NK-92 (cell line): Measurements from ENCODE around the gene CHN2.
"Not testable (repeated sequence)": the region's sequence is repeated elsewhere in the genome, so short reads cannot be mapped to it uniquely, and the experiment has no call there.

Source experiments
- DNase-seq: peaks from one replicate; lab custom pipeline; 2025; ENCODE audit not compliant: unreplicated experiment; lab: John Stamatoyannopoulos, UW

CHN2 gene

DNA sequence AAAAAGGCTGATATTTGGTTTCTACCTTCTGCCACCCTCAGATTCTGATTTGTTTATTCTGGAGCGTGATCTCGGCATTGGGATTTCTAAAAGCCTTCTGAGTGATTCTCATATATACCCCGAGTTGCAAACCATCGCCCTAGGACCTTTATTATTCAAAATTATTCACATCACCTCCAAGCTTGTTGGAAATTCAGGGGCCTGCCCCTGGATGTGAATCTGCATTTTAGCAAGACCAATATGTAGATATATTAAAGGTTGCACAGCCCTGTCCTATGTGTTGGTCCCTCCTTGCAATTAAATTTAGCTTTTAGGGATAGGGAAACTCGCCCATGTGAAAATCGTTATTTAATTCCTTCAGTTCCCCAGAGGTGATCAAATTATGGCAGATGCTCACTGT, 9.0 kb upstream of the CHN2 start:
- no peak for DNase-seq

GRCh38 chr7:29189743-29190201, 4.8 kb upstream of the CHN2 start:
- DNase-seq: no peak

DNA sequence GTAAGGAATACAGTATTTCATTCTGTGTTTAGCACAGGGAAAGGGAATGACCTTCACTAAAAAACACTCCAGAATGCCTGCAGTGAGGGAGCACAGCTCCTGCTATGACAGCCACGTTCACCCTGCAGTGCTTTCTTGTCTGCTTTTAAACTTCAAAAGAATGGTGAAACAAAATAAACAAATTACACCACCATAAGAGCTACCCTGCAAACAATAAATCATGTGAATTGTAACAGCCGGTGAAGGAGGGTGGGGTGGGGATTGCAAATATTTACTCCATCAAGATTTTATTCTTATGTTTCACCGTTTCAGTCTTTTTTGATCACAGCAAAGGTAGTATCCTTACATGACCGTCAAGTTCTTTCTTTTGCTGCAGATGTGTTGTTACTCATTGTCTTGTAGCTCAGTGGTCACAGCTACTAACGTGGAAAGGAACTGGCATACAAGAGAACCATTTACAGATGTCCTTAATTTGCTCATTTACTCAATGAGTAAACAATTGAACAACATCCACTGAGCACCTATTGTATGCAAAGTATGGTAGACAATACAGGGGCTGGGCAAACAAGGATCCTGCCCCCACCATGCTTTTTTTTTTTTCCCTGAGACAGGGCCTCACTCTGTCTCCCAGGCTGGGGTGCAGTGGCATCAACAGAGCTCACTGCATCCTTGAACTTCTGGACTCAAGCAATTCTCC, 4.1 kb upstream of the CHN2 start:
- DNase-seq: no peak

DNA sequence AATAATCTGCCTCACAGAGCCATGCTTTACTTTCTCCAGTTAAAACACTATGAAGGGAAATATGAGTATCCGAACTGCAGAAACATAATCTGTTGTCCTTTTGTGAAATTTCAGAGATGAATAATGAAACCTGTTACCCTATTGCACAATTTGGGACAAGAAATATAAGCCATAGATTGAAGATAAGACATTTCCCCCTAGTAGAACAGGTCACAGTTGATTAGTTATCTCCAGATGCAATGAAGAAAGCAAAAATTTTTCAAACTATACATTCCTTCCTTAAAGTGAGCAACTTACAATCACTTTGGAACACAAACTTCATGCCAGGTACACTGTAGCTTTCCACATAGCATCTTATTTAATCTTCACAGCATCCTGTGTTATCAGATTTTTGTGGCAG, 2.3 kb upstream of the CHN2 start:
- no peak for DNase-seq

DNA sequence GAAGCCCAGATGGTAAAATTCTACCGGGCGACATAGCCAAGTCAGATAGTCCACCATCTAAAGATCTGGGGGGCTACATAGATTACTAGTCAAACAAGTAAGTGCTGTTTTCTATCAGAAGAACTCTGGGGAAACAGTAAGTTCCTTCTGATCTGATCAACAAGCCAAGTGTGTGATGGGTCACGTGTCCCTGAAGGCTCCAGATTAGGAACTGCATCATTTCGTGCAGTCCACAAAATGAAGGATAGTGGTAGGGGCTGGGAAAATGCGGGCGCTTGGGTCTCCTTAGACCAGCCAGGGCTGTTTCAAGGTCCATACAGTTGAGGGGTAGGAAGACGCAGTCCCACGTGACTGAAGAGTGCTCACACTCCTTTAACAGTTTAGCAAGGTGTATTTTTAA, 1.8 kb upstream of the CHN2 start:
- no peak for DNase-seq

DNA sequence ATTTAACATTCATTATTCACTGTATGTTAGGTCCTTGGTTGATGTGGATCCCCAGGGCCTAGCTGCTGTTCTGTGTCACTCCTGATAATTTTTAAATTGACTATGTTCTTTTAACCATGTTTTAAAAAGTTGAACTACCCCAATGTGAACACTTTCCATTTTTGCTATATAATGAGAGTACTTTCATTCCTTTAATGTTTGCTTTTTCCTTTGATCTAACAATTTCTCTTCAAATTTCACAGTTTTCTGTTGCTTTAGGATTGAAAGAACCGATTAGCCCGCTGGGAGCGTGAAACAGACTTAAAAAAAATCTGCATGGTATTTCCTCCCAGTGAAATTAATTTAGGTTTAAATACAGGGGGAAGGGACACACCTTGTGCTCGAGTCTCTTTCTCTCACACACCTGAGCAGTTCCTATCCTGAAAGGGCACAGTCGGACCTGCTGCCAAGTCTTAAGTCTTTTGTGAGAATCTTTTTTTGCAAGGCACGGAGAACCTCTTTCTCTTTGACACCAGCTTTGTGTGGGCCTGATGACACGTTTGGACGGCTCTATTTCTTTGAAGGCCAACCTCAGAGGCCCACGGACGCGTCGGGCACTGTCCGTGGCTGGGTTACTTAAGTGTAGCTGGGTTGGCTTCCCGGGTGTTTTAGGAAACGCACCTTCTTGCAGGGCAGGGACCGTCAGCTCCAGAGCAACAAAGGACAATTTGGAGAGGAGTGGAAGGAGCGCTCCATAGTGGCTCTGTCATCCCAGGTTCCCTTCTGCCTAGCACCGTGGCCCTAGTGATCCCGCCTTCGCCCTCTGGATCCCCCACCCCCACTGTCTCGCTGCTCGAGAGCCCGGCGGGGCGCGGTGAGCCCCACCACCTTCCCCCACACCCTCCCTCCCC, 1.0 kb upstream of the CHN2 start:
- DNase-seq: no peak

DNA sequence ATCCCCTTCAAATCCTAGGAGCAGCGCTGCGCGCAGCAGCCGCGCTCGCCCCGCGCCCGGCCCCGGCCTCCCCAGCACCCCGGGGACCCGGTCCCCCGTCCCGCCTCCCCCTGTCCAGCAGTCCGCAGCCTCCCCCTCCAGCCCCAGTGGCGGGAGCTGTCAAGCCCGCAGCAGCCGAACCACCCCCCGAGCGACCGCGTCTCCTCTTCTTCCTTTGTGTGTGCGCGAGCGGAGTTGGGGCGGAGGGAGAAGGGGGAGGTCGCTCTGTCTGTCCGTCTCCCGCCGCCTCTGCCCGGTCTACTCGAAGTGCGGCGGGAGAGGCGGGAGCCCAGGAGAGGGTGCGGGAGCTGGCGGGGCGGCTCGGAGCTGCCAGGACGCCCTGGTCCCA, 375 bp upstream of the CHN2 start:
- no peak for DNase-seq

DNA sequence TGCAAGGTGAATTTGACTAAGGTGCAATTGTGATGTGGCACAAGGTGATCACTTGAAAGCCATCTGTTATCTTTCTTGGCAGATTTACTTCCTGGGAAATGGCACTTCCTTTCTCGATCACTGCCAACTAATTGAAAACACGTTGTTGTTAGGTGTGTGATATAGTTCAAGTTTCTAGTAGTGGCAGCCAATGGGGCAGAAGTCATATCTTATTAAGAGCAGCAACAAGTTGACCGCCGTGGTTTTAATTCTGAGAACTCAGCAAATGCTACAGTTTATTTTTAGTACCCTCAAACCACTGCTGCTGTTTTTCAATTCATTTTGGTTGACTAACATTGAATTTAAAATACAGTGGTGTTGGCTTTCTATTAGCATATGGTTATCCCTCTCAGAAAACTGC, 1.6 kb downstream of the CHN2 start:
- no peak for DNase-seq

DNA sequence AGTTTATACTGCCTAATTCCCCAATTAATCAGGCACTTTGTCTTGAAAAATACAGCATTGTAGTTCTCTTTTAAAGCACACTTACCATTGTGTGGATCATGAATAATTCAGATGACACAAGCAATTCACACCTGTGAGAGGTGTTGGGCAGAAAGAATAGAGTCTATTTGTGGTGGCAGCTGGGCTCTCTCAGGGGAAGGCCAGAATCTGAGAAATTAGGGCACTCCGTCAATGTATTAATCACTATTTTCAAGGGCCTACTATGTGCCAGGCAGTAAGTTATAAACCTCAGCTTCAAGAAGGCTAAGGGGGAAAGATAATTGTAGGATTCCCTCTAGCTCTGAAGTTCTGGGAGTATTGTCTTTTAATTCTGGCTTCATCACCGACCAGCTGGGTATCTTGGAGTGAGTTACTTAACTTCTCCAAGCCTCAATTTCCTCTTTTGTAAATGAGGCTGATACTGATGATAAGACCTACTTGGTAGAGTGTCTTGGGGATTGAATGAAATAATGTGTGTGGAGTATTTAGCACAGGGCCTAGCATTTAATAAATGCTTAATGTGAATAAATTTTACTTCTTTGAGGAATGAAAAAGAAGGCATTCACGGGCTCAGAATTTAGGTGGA, 2.5 kb downstream of the CHN2 start:
- no peak for DNase-seq

DNA sequence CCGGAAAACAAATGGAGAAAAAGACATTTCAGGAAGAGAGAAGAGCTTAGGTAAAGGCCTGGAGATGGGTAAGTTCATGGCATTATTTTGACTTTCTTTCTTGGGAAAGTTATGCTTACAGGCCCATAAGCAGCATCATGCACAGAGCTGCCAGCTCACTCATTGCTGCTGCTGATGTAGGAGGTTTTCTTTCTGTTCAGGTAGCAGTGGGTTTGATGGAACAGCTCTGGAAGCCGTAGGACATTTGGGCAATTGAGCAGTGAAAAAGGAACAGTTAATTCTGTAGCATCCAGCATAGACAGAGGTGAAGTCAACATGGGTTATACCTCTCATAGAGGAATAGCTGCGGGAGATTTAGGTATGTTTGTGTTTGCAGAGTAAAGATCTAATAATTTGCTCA, 3.3 kb downstream of the CHN2 start:
- no peak for DNase-seq

DNA sequence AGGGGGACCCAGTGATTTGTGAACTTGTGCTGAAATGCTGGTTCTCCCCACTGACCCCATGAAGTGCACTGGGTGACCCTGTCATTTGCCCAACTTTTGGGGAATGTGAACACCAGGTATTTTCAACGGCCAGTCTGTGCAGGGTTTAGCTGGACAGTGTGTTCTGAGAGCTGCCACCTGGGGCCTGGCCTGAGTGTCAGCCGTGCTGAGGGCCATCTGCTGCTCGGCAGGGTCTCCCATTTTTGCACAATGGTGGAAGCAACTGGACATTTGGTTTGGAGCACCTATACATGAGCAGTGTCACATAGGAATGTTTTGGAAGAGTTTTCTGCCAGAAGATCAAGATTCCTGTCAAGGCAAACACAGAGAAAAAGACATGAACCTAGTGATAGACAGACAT, 5.2 kb downstream of the CHN2 start:
- no peak for DNase-seq

GRCh38 chr7:29202651-29203069, 8.1 kb downstream of the CHN2 start:
- DNase-seq: no peak

DNA sequence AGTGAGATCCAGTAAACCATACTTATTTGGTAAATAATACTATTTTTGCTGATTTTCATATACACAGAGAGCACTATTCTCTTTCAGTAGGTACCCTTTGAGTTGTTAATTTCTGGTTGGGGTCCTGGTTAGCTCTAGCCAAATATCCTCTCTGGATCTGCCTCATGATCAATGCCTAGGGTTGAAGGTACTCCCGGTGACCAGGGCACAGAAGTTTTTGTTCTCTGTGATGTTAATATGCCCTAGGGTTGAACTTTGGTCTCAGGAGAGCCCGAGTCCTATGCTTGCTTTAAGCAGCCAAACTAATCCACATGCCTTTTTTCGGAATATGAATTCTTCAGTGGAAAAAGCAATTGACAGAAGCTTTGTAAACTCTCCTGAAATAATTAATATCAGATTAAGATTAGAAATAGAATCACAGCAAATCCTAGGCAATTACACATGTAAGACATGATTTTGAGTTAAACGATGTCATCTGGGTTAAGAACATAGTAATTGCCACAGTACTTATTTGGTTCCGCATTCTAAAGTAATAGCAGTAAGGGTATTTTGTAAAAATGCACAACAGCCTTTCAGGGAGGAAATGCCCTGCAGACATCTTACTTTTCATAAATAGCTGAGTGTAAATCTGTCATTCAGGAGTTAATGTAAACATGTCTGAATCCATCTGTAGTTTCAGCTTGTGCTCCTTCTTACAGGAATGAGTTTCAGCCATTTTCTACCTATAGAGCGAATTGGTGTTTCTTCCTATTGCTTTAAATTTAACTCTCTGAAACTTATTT, 10.1 kb downstream of the CHN2 start:
- no peak for DNase-seq

DNA sequence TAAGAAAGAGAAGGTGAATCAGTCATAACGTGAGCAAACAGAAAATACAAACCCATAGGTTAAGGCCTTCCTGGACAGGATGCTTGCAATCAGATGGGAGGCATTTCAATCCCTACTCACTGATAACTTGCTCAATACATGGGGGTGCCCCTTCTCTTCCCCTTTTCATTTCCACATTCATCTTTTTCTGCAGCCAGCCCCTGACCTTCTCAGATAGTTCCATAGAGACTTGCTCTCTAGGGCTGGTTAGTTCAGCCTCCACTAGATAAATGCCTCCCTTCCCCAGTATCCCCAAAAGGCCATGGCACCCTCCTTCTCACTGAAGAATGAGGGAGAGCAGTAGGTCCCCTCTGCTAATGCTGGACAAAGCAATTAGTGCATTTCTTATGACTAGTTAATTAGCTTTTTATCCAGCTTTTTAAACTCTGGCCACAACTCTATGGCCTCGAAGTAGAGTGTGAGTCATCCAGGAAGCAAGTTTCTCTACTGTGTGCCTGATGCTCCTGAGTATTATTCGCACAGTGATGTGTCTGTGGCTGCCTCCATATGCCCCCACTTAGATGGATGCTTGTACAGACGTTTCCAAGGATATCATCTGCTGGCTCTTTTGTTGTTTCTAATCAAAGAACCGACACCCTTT, 12.7 kb downstream of the CHN2 start:
- no peak for DNase-seq

- DNase-seq: no peak
These were observed 14.1 kb downstream of the CHN2 start for GRCh38 chr7:29208410-29209250.

DNA sequence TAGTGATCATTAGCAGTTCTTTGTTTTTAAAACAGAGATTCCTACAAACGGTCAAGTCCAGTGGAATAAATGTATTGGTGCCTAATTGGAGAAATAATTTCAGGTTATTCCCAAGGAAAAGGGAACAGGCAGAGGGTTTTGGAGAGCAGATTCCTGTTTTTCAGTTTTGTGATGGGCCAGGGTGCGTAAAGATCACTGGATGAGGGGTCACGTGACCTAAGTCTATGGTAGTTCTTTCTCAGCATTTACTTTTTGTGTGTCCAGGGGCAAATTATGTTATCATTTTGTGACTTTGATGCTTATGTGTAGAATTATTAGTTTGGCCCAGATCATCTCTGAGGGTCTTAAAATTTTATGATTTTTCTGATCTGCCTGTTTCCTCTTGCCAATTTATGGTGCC, 15.2 kb downstream of the CHN2 start:
- DNase-seq: no peak

GRCh38 chr7:29212736-29213135, 18.2 kb downstream of the CHN2 start:
- DNase-seq: not testable (repeated sequence)

- no peak for DNase-seq
These were observed 19.5 kb downstream of the CHN2 start for GRCh38 chr7:29214056-29214455.

DNA sequence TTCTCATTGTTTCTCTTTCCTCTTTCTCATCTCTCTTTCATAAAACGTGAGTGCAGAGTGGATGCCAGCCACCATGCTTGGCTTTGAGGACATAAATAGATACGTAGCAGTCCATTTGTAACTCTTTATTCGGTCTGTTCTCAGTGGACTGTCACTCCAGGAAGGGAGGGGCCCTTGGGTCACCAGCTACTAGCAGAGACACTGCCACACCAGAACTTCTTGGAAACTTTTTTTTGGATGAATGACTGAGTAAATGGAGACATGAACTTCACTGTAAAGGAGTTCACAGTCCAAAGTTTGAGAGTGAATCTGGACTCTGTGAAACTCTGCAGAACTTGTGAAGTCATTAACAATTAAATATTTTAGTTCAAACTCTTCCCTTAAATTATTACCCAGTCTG, 20.2 kb downstream of the CHN2 start:
- DNase-seq: no peak

GRCh38 chr7:29216128-29216527, 21.6 kb downstream of the CHN2 start:
- DNase-seq: no peak
